ENCODE results near the gene MYPOP.

The MYPOP gene

GRCh38 chr19:45917421-45918091 is 15.1 kb upstream of the MYPOP start:
- DNase-seq (ENCODE audit: low read depth): no peak
- TF ChIP-seq POLR2A (IDR thresholded peaks at IDR 0.05; ENCODE audit: extremely low read depth, insufficient read length) (no peak), MAX (IDR thresholded peaks at IDR 0.05; ENCODE audit: low read depth, low read length) (no peak), MYC (IDR thresholded peaks at IDR 0.05; ENCODE audit: low read depth, low read length) (no peak), CTCF (IDR thresholded peaks at IDR 0.05; ENCODE audit: low read depth, low read length) (no peak)
- H3K4me3 ChIP-seq (ENCODE audit: low read depth, low read length): no peak overlapping the region

GRCh38 chr19:45913874-45914830 is 11.7 kb upstream of the MYPOP start, which contains the start of gene NANOS2:
Gene NANOS2 (minus strand): TSS chr19:45914778. CDS start chr19:45914693, 85 bp downstream.
- TF ChIP-seq MAX (IDR thresholded peaks at IDR 0.05; ENCODE audit: low read depth, low read length) (no peak), POLR2A (IDR thresholded peaks at IDR 0.05; ENCODE audit: extremely low read depth, insufficient read length) (no peak), CTCF (IDR thresholded peaks at IDR 0.05; ENCODE audit: low read depth, low read length) (peak; percentile 71), MYC (IDR thresholded peaks at IDR 0.05; ENCODE audit: low read depth, low read length) (no peak)
- no peak within 1 kb of the TSS for H3K4me3 ChIP-seq (ENCODE audit: low read depth, low read length)
- peak; percentile 75 for DNase-seq (ENCODE audit: low read depth)

- TF ChIP-seq CTCF (IDR thresholded peaks at IDR 0.05; ENCODE audit: low read depth, low read length) (no peak), POLR2A (IDR thresholded peaks at IDR 0.05; ENCODE audit: extremely low read depth, insufficient read length) (no peak), MAX (IDR thresholded peaks at IDR 0.05; ENCODE audit: low read depth, low read length) (no peak), MYC (IDR thresholded peaks at IDR 0.05; ENCODE audit: low read depth, low read length) (no peak)
- no peak for DNase-seq (ENCODE audit: low read depth)
- H3K4me3 ChIP-seq (ENCODE audit: low read depth, low read length): no peak overlapping the region
Observed at GRCh38 chr19:45911291-45911690, 8.9 kb upstream of the MYPOP start.

GRCh38 chr19:45908956-45909355 is 6.5 kb upstream of the MYPOP start:
- no peak for TF ChIP-seq CTCF (IDR thresholded peaks at IDR 0.05; ENCODE audit: low read depth, low read length)
- TF ChIP-seq MAX (IDR thresholded peaks at IDR 0.05; ENCODE audit: low read depth, low read length): no peak
- TF ChIP-seq MYC (IDR thresholded peaks at IDR 0.05; ENCODE audit: low read depth, low read length): no peak
- no peak for TF ChIP-seq POLR2A (IDR thresholded peaks at IDR 0.05; ENCODE audit: extremely low read depth, insufficient read length)
- no peak overlapping the region for H3K4me3 ChIP-seq (ENCODE audit: low read depth, low read length)
- no peak for DNase-seq (ENCODE audit: low read depth)

- TF ChIP-seq CTCF (IDR thresholded peaks at IDR 0.05; ENCODE audit: low read depth, low read length): no peak
- H3K4me3 ChIP-seq (ENCODE audit: low read depth, low read length): no peak overlapping the region
- DNase-seq (ENCODE audit: low read depth): no peak
Observed at GRCh38 chr19:45906221-45906620, 3.8 kb upstream of the MYPOP start.

Measured in NB4 (cell line).